Fibroblast of skin of back (primary cell): ENCODE data around the gene ITPK1.
A peak's percentile ranks its signal among the peaks of the same experiment; 100 is the strongest.

Experiments
- DNase-seq: peaks from one replicate; pipeline ENCODE4 v3.0.0-alpha.2; 2013

The ITPK1 gene

GRCh38 chr14:93023802-93024434 lies 91.8 kb downstream of the ITPK1 start:
- DNase-seq, result no peak

GRCh38 chr14:93023039-93023438 lies 92.7 kb downstream of the ITPK1 start:
- DNase-seq, result no peak

DNA sequence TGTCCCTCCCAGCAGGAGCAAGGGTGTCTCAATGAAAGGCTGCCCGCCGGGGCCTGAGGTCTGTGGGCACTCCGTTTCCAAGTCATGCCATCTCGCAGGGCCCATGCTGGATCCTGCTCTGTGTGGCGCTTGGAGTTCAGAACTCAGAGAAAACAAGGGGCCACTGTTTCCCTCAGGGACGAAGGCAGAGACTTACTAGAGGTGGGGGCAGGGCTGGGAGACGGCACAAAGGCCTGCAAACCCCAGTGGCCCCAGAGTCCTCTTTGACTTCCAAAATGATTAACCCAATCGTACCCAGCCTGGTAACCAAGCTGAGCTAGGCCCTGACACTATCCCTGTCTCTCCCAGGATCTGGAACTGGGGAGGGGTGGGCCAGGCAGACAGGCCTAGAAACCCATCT lies 95.8 kb downstream of the ITPK1 start:
- no peak for DNase-seq

DNA sequence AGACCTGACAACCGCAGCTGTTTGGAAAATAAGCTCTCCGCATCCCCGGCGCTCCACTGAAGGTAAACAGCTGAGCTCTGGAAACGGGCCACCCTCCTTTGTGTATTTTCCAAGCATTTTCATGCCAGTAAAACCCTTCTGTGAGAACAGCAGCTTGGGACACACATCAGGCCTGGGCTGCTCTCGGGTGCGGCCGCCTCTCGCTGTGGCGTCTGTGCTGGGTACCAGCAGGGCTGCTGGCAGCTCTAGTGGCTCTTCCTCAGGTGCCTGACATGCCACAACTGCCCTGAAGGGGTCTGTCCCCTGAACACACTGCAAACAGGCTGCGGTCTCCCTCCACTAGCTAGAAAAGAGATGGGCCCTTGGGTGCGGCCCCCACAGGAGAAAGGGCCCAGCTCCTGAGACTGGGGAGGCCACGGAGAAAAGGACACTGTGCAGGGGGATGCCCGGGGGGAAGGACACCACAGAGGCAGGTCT lies 96.3 kb downstream of the ITPK1 start:
- no peak for DNase-seq

GRCh38 chr14:93018366-93018765 lies 97.4 kb downstream of the ITPK1 start:
- DNase-seq, result no peak

DNA sequence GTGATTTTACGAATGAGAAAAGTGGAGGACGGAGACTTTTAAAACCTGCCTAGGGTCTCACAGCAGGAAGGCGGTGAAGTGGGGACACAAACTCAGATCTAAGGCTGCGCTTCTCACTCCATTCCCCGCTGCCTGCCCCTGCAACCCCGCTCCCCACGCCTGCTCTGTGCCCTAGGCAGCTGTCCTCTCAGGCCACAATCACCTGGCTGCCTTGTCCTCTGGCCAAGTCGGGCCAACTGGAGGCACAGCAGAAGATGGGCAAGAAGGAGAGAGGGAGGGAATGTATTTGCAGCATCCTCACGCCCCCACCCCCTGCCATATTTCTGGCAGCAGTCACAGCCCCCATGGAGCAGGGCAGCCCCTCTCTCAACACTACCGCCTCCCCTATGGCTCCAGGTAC lies 97.8 kb downstream of the ITPK1 start:
- no peak for DNase-seq

- DNase-seq, result no peak
These were observed 98.4 kb downstream of the ITPK1 start for GRCh38 chr14:93017301-93017797.

GRCh38 chr14:93016275-93016845 lies 99.4 kb downstream of the ITPK1 start:
- no peak for DNase-seq

DNA sequence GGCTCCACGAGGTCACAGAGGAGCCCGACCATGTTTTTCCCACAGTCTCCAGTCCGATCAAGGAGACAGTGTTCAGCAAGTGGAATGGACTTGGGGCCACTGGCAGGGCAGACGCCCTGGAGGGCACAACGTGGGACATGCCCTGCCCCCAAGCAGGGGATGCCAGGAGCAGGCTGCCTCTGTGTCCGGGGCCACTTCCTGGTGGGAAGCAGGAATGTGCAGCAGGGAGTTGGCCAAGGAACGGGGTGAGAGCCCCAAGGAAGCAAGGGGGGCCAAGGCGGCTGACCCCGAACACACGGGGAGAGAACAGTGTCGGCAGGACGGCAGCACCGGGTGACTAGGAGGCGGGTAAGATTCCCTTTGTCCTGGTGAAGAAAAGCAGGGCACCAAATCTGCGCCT lies 100.2 kb downstream of the ITPK1 start:
- no peak for DNase-seq

DNA sequence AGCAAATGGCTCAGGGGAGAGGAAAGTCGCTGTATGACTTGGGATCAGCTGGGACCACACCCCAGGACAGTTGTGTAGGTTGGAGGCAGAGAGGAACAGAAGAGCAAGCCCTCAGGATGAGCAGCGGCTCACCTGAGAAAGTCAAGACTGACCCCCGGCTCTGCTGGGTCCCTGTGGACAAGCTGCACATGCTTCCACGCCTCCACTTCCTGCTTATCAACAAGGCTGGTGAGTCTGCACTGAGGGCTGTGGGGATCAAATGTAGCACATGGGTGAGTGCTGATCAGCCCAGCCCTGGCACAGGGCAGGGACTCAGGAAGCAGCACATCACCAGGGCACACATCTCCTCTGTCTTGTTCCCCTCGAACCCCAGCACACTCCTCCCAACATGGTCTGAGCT lies 100.7 kb downstream of the ITPK1 start:
- DNase-seq, result no peak

- DNase-seq, result no peak
These were observed 101.4 kb downstream of the ITPK1 start for GRCh38 chr14:93014058-93015023.

DNA sequence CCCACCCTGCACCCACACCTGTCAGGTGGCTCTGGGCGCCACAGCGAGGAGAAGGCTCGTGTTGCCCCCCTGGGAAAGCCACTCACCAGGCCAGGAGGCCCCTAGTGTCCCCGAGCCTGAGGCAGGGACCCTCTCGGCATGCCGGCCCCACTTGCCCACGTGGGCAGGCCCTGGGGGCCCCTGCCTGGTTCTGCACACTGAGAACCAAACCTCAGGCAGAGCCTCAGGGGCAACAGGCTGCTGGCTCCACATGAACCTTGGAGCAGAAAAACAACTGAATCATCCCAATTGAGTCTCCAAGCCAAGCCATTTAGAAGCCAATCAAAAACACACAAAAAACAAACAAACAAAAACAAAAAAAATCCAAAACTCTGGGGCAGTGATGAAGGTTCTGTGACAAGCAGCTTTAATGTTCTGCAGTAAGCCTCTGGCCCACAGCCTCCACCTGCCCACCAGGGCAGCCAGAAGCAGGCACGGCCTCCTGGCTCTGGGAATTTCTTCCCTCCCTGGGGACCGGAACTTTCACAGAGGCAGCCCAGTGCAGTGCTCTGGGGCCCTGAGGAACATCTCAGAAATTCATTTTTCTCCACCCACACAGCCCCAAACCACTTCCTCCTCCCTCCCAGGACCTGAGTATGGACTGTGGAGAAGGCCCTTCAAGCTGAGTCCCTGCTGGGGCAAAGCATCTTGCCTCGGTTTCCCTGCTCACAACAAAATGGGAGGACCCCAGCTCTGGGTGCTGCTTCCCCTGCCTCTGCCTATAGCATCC lies 102.6 kb downstream of the ITPK1 start:
- DNase-seq, result peak; percentile 79

DNA sequence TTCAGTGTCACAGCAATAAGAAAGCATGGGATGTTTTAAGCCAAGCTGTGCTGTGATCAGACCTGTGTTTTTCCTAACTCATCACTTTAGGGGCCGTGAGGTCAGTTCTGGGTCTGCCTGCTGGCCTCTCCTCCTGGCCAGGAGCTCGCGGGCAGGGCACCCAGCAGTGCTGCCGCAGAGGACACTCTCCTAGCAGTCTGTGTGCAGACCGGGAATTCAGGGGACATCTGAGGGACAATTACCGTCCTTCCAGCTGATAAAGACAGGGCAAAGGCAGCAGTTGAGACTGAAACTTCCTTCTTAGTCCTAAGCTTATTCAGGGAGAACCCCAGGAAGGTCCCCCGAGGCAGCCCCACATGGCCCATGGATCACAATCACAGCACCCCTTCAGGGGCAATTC lies 103.2 kb downstream of the ITPK1 start:
- no peak for DNase-seq

GRCh38 chr14:93011650-93012325 lies 103.9 kb downstream of the ITPK1 start:
- DNase-seq, result no peak

- DNase-seq, result no peak
These were observed 104.6 kb downstream of the ITPK1 start for GRCh38 chr14:93011141-93011529.

- DNase-seq, result no peak
These were observed 105.1 kb downstream of the ITPK1 start for GRCh38 chr14:93010522-93011140.

DNA sequence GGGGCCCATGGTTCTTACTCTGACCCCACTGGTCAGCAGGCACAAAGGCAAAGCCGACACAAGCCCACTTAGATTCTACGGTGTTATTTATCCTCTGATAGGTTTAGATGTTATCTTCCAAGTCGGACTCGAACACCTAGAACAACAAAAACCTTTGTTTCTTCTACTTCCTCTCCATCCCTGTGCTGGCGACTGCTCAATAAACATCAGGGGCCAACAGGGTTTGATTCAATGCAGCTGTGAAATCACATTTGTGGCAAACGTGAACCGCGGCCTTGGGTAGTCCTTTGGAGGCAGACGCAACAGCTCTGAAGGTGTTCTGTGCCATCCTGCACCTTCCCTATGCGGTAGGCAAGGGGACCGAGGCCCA lies 105.6 kb downstream of the ITPK1 start:
- no peak for DNase-seq

DNA sequence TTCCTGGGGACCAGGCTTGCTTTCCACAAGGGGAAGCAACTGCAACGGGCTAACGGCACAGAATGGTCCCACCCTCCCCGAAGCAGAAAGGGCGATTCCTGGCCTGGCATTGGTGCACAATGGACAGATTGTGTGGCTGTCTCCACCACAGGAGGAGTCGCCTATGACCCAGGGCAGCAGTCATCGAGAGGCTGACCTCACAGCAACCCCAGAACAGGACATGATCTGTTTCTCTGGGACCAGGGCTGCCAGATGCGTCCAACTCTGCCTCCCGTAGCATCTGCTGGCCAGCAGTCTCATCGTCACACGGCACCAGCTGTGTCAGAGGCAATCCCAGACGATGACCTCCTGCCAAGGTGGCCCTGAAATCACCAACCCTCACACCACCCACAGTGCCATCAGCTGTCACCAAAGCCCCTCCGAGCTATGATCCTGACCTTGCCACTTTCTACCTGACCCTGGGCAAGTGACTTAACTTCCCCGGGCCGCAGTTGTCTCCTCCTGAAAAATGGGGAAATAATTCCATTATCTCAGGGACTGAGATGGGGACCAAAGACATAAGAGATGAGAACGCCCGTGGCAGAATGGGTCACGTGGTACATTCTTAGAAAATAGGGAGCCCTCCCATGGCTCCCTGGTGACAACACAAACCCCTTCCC lies 106.1 kb downstream of the ITPK1 start:
- DNase-seq, result no peak

DNA sequence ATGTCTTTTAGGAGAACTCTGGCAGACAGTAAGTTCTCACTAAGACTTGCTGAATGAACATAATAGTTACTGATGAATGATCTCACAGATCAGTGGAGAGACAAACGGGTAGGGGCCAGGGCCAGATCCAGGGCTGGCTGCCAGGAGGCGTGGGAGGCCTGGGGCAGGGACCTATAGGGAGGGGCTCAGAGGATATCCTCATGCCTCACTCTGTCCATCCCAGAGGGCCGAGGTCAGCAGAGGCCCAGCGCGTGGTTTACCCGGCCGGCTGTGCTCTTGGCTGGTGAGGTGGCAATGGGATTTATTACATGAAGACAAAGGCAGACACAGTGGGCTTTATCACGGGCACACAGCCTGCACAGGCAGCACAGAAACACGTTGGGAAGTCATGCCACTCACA lies 107.3 kb downstream of the ITPK1 start:
- no peak for DNase-seq

DNA sequence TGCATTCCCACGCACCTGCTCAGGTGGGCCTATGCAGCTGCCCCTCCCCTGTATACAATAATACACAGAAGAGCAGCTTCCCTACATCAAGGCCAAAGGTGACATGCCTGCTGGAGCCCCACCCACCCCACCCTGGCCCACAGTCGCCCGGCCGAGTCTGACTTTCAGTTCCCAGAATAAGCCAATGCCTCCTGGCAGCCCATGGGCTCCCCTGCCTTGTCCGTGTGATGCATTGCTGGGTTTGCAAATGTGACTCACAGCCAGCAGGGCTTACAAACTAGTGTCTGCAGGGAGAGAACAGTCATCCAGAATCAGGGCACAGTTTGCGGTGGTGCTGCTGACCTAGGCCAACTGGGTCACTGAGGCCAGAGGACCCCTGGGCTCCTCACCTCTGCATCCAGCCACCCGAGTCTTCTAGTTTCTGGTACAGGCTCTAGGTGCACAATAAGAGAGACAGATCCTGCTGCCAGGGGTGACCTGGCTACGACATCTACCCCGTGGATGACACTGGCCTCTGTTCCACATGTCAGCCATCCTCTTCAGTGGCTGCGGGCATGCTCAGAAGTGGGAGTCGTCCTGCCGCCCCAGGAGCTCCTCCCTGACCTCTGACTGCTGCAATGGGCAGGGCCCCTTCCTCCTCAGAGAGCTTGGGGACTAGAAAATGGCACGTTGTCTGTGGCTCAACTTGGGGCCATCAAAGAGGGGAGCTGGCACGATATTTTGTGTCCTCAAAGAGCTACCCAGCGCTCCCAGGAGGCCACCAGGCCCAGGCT lies 108.3 kb downstream of the ITPK1 start:
- peak; percentile 82 for DNase-seq
